Measurements from ENCODE around the gene BSN. TPM values are rescaled to one million over a fixed set of nuclear protein-coding genes. Genes with fewer than 3 reads are reported as not detected.
A peak's percentile ranks its signal among the peaks of the same experiment; 100 is the strongest.

Gene BSN
- total and polyA plus RNA-seq, 2 of the 4 experiments (the other 2 are of a cell fraction), result under 0.01 to 0.03 TPM

GRCh38 chr3:49662720-49663413, 108.6 kb downstream of the BSN start:
- POLR2A ChIA-PET (ENCODE audit: unreplicated experiment), result no interaction called here
- in situ Hi-C loops (cut with MboI; ENCODE audit: low sequenced_read_pairs), result no loop called here
- no peak overlapping the region for H3K4ac ChIP-seq (ENCODE audit: low read depth, low read length)
- no peak overlapping the region for H2BK5ac ChIP-seq (ENCODE audit: low read depth, low read length, poor library complexity, severe bottlenecking)
- H3K14ac ChIP-seq (replicated peaks; ENCODE audit: low read depth, low read length), result no peak overlapping the region
- H3K56ac ChIP-seq (ENCODE audit: extremely low read depth, insufficient read depth, low read length), result no peak overlapping the region
- no peak overlapping the region for H2BK20ac ChIP-seq (ENCODE audit: low read depth, low read length)
- no peak for ATAC-seq (ENCODE audit: low read depth)
- peaks cover 25% of the 10 kb centered on the region for H3K27me3 ChIP-seq (ENCODE audit: control insufficient read depth, insufficient read depth, low read length)
- no peak overlapping the region for H2BK120ac ChIP-seq (ENCODE audit: low read depth, low read length)
- TF ChIP-seq ELK1 (IDR thresholded peaks at IDR 0.05; ENCODE audit: borderline replicate concordance, low read depth, low read length) (no peak), CTCF (conservative IDR thresholded peaks at IDR 0.05; ENCODE audit: low read depth, low read length) (no peak)
- H2AFZ ChIP-seq (replicated peaks; ENCODE audit: low read length, poor library complexity), result peak overlapping the region; percentile 19
- no peak overlapping the region for H3K4me2 ChIP-seq (ENCODE audit: low read depth, low read length)
- H4K91ac ChIP-seq (ENCODE audit: insufficient read depth, low read depth, low read length), result no peak overlapping the region
- no peaks in the 10 kb centered on the region for H3K9me1 ChIP-seq (ENCODE audit: insufficient read depth, low read length)
- no peak overlapping the region for H3K4me3 ChIP-seq (ENCODE audit: insufficient read depth, low read depth, low read length)
- H3K23ac ChIP-seq (ENCODE audit: low read depth, low read length), result no peak overlapping the region
- no peak overlapping the region for H3K9ac ChIP-seq (ENCODE audit: low read depth, low read length)
- H4K8ac ChIP-seq (ENCODE audit: low read depth in 2 of 2, low read length in 2 of 2), result no peak overlapping the region
- intact Hi-C loops (cut with micrococcal nuclease), result no loop called here
- no peaks in the 10 kb centered on the region for H3K4me1 ChIP-seq (ENCODE audit: control insufficient read depth, insufficient read depth, low read length)
- no peaks in the 10 kb centered on the region for H3K36me3 ChIP-seq (ENCODE audit: control insufficient read depth, insufficient read depth, low read length)
- no peaks in the 10 kb centered on the region for H3K79me1 ChIP-seq (ENCODE audit: low read depth in 1 of 2, low read length in 2 of 2)
- H3K27ac ChIP-seq (ENCODE audit: insufficient read depth, low read length), result no peak overlapping the region
- no TSS peak for BruUV-seq (replicated peaks)
- WGBS, 2 experiments (ENCODE audit: extremely low coverage in 2 of 2, insufficient read length in 1 of 2), result 90% methylated on average over 22 of the region's 34 CpGs; no CpG with 5 or more reads in 1 of the 2 experiments
- CTCF ChIA-PET, result interaction anchor here (0.8 kb wide), 1 partner anchor 123 kb away, joined by 3 read pairs; no protein-coding TSS in a partner anchor
- no peak overlapping the region for H2BK15ac ChIP-seq (ENCODE audit: low read depth, low read length)
- H3K9me3 ChIP-seq (ENCODE audit: control insufficient read depth, insufficient read depth, low read length), result no peaks in the 10 kb centered on the region
- no peak overlapping the region for H4K5ac ChIP-seq (ENCODE audit: low read depth, low read length)
- DNase-seq, result no peak
- no peak overlapping the region for H2AK9ac ChIP-seq (replicated peaks; ENCODE audit: low read depth, low read length, poor library complexity)
- H2AK5ac ChIP-seq (ENCODE audit: low read depth, low read length), result no peak overlapping the region
- dilution Hi-C loops (cut with HindIII; ENCODE audit: low sequenced_read_pairs, unreplicated experiment), result no loop called here
- no peak overlapping the region for H3K18ac ChIP-seq (ENCODE audit: low read depth, low read length)
- H4K20me1 ChIP-seq (ENCODE audit: insufficient read depth, low read length), result no peaks in the 10 kb centered on the region; the same call in 1 of the 2 replicates

Measured in IMR-90 (cell line).